ENCODE measurements around the gene HAGHL. TPM values are rescaled to one million over a fixed set of nuclear protein-coding genes. Genes with fewer than 3 reads are reported as not detected.
"Not testable (repeated sequence)": the region's sequence is repeated elsewhere in the genome, so short reads cannot be mapped to it uniquely, and the experiment has no call there.

The HAGHL gene
- total and polyA plus RNA-seq, 2 of the 8 experiments (the other 6 are each of a cell fraction or from before 2014, with no cell fraction given) = 26.6 to 26.9 TPM

DNA sequence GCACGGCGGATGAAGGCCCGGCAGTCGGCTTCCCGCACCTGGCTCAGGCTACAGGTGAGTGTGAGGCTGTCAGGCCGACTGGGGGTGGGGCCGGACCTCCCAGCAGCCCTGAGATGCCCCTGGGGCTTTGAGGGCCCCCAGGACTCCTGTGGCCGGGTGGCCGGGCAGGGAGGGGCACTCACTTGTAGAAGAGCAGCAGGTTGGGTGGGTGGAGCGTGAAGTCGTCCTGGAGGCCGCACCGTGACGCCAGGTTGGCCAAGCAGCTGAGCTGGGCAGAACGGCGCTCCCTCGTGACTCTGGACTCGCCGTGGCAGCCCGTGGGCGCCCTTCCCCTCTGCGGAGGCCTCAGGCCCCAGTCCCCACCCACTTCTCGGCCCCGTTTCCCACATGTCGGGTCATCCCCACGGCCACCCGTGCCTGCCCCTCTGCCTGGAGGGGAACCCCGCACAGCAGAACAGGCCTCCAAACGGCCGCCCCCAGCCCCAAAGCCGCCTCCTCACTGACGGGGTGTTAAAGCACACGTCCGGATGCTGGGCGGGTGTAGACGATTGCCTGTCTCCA, 48.4 kb downstream of the HAGHL start (continued):
- TF ChIP-seq SRF (IDR thresholded peaks at IDR 0.05; ENCODE audit: low read depth, low read length) = no peak
- TF ChIP-seq SUZ12 (IDR thresholded peaks at IDR 0.05; ENCODE audit: low read length) = no peak
- no peak for TF ChIP-seq CREB1 (IDR thresholded peaks at IDR 0.05)
- no peak for TF ChIP-seq GABPA (IDR thresholded peaks at IDR 0.05; ENCODE audit: borderline replicate concordance, insufficient read depth, low read length)
- no peak for TF ChIP-seq EGR1 (IDR thresholded peaks at IDR 0.05; ENCODE audit: borderline replicate concordance, low read depth, low read length)
- no peak for TF ChIP-seq SP4 (IDR thresholded peaks at IDR 0.05; ENCODE audit: low read length)
- no peak for TF ChIP-seq POLR2A (IDR thresholded peaks at IDR 0.05; ENCODE audit: control extremely low read depth in 1 of 2, low read depth in 2 of 2, low read length in 2 of 2)

DNA sequence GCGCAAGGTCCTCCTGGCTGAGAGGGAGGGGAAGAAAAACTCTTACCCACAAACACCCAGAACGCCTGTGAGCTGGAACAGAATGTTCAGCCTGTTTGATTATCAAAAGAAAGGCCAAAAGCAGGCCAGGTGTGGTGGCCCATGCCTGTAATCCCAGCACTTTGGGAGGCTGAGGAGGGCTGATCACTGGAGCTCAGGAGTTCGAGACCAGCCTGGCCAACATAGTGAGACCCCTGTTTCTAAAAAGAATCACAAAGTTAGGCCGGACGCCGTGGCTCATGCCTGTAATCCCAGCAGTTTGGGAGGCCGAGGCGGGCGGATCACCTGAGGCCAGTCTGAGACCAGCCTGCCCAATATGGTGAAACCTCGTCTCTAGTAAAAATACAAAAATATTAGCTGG, 49.4 kb downstream of the HAGHL start:
- H4K5ac ChIP-seq (ENCODE audit: insufficient read length, low read depth, low read length); H3K56ac ChIP-seq (replicated peaks; ENCODE audit: insufficient read length, low read depth, low read length); H3K79me2 ChIP-seq (ENCODE audit: control insufficient read depth in 1 of 2, insufficient read depth in 2 of 2, low read length in 2 of 2); H2BK15ac ChIP-seq (ENCODE audit: low read length); H4K8ac ChIP-seq (ENCODE audit: extremely low read depth, insufficient read depth, low read length); H3K79me1 ChIP-seq (ENCODE audit: low read depth, low read length); H3K9ac ChIP-seq (replicated peaks in 1 of 4; ENCODE audit: extremely low read depth in 1 of 4, low read depth in 3 of 4, low read length in 3 of 4); H3K23me2 ChIP-seq (ENCODE audit: low read depth, low read length); H3K4me2 ChIP-seq (ENCODE audit: insufficient read depth in 1 of 2, low read depth in 2 of 2, low read length in 2 of 2); H3K18ac ChIP-seq (ENCODE audit: extremely low read depth, low read length); FAIRE-seq; H3K23ac ChIP-seq (ENCODE audit: insufficient read length); H2AFZ ChIP-seq (ENCODE audit: low read length); H2BK20ac ChIP-seq (ENCODE audit: low read length); H2BK120ac ChIP-seq (replicated peaks; ENCODE audit: low read depth, low read length); H3K4ac ChIP-seq (replicated peaks; ENCODE audit: insufficient read length, low read depth, low read length); H3K14ac ChIP-seq (ENCODE audit: insufficient read length); H2AK5ac ChIP-seq (ENCODE audit: low read depth, low read length); DNase-seq (ENCODE audit: low read depth in 1 of 2, low spot score in 2 of 2); H3K36me3 ChIP-seq (ENCODE audit: control insufficient read depth in 2 of 4, insufficient read depth in 4 of 4, low read length in 3 of 4); H4K20me1 ChIP-seq (replicated peaks in 1 of 2; ENCODE audit: control insufficient read depth in 1 of 2, insufficient read depth in 2 of 2, low read length in 2 of 2); H3K9me3 ChIP-seq (ENCODE audit: insufficient read depth in 2 of 2, low read depth in 1 of 2, low read length in 1 of 2); H3K4me3 ChIP-seq (ENCODE audit: extremely low read depth in 1 of 4, insufficient read depth in 2 of 4, low read depth in 3 of 4, low read length in 4 of 4); H4K91ac ChIP-seq (replicated peaks; ENCODE audit: insufficient read length, low read length); H3K4me1 ChIP-seq (replicated peaks in 1 of 4; ENCODE audit: control insufficient read depth in 3 of 4, insufficient read depth in 4 of 4, low read length in 3 of 4); H3K27ac ChIP-seq (ENCODE audit: low read depth, low read length); H3K27me3 ChIP-seq (replicated peaks in 1 of 4; ENCODE audit: control insufficient read depth in 3 of 4, extremely low read depth in 1 of 4, insufficient read depth in 3 of 4, low read length in 3 of 4); H2BK12ac ChIP-seq (ENCODE audit: low read depth, low read length); H2BK5ac ChIP-seq (ENCODE audit: low read depth, low read length): not testable (repeated sequence)
- POLR2A ChIA-PET (ENCODE audit: partially characterized antibody) = interaction anchor here (0.7 to 2.1 kb wide), 6 partner anchors 9 to 46 kb away, joined by 3 to 7 read pairs (median 4); no protein-coding TSS in a partner anchor
- CTCF ChIA-PET (ENCODE audit: partially characterized antibody) = interaction anchor here (0.8 to 6.0 kb wide), 5 partner anchors 9 to 63 kb away, joined by 4 to 35 read pairs (median 5); partner anchors contain the start of gene CIAO3
- WGBS, 2 experiments (ENCODE audit: extremely low coverage in 1 of 2, insufficient coverage in 1 of 2, insufficient read length in 1 of 2, insufficient replicate concordance in 2 of 2, low coverage in 1 of 2, low lambda C conversion rate in 2 of 2, missing lambda C conversion rate in 1 of 2) = 91% methylated on average over 10 of the region's 10 CpGs; no CpG with 5 or more reads in 1 of the 2 experiments

All from H1 (cell line).